C4-2B (cell line): Measurements from ENCODE around the gene UNCX.

Experiments
- H3K27ac ChIP-seq: fragments of 450-650 bp; 2 replicates; pipeline ENCODE4 v1.5.1; 2017
- ZFX ChIP-seq: fragments of 450-650 bp; IDR thresholded peaks from 2 replicates; pipeline ENCODE4 v1.6.1; 2017
- TF ChIP-seq, protein P1 (sequence below): fragments of 450-650 bp; conservative IDR thresholded peaks from 2 replicates; pipeline ENCODE4 v1.5.1; 2017; ENCODE audit warnings: mild to moderate bottlenecking

Gene UNCX

GRCh38 chr7:1231214-1232102 is 1.2 kb upstream of the UNCX start:
- TF ChIP-seq, protein P1, sequence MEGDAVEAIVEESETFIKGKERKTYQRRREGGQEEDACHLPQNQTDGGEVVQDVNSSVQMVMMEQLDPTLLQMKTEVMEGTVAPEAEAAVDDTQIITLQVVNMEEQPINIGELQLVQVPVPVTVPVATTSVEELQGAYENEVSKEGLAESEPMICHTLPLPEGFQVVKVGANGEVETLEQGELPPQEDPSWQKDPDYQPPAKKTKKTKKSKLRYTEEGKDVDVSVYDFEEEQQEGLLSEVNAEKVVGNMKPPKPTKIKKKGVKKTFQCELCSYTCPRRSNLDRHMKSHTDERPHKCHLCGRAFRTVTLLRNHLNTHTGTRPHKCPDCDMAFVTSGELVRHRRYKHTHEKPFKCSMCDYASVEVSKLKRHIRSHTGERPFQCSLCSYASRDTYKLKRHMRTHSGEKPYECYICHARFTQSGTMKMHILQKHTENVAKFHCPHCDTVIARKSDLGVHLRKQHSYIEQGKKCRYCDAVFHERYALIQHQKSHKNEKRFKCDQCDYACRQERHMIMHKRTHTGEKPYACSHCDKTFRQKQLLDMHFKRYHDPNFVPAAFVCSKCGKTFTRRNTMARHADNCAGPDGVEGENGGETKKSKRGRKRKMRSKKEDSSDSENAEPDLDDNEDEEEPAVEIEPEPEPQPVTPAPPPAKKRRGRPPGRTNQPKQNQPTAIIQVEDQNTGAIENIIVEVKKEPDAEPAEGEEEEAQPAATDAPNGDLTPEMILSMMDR: no peak
- TF ChIP-seq ZFX: no peak
- H3K27ac ChIP-seq: no peak overlapping the region

DNA sequence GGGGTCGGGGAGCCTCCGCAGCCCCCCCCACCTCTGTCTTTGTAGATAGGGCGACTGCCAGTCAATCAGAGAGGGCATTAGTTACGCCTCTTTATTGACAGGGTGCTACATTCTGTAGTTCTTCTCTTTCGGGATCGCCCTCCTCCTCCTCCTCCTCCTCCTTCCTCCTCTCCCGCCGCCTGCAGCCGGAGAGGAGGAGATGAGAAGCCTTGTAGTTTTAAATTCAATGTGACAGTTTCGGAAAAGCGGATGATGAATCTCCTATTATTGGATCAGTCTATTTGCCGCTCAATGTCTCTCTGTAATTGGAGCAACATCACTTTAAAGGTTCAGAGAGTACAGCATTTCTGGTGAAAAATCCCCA is 587 bp upstream of the UNCX start:
- no peak for TF ChIP-seq ZFX
- TF ChIP-seq, protein P1: no peak
- no peak overlapping the region for H3K27ac ChIP-seq

DNA sequence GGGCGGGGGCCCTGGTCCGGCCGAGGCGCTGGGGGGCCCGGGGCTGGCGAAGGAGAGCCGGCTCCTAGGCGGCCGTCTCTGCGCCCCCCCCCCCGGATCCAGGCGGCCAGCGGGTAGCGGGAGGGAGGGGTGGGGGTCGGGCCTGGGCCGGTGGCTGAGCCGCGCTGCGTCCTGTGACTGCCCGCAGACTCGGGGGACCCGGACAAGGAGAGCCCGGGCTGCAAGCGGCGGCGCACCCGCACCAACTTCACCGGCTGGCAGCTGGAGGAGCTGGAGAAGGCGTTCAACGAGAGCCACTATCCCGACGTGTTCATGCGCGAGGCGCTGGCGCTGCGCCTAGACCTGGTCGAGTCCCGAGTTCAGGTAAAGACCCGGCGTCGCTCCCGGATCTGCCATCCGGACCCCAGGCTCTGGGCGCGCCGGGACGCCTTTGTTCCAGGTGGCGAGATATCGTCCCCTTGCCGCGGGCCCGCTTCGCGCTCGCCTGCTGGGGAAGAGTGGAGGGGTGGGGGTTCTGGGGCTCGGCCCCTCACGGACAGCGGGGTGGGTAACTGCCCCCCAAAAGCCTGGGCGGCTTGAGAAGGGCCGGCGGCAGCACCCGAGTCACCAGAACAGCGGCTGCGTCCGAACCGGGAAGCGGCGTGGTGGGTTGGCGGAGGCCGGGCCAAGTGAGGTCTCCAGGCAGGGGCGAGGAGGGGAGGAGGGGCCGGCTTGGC is 819 bp downstream of the UNCX start:
- TF ChIP-seq ZFX: no peak
- TF ChIP-seq, protein P1: no peak
- H3K27ac ChIP-seq: no peak overlapping the region

DNA sequence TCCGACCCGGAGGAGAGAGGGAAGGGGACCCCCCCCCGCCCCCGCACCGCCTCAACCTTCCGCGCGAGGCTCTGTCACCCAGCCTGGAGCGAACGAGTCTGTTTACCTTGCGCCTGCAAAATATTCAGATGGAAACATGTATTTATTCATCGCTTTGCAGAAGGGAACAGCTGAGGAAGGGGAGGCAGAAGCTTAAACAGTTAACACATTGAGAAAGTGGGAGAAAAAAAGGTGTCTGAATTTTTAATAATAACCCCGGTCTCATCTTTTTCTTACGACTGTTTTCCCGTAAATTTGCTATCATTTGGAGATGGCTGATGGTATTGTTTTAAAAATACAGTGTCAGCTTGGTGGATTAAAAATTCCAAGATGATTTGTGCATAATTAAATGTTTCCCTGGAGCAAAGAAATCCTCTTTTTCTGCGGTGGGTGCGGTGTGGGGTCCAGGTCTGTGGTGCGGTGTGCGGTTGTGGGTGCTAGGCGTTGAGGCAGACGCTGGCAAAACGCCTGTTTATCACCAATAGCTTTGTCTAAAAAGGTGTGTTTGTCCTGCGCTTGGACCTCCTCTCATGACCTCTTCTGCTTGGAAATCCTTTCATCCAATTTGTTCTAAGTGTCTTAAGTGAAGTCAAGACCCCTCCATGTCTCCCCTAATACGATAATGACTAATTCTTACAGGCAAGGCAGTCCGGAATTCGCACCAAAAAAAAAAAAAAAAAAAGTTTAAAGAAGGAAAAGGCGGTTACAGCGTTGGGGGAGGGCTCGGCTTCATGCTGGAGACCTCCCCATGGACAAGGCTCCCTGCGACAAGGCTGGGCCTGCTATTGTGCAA is 1.6 kb downstream of the UNCX start:
- TF ChIP-seq ZFX: no peak
- TF ChIP-seq, protein P1: no peak
- H3K27ac ChIP-seq: no peak overlapping the region

GRCh38 chr7:1234881-1235500 is 2.3 kb downstream of the UNCX start:
- no peak overlapping the region for H3K27ac ChIP-seq
- no peak for TF ChIP-seq ZFX
- TF ChIP-seq, protein P1: no peak

DNA sequence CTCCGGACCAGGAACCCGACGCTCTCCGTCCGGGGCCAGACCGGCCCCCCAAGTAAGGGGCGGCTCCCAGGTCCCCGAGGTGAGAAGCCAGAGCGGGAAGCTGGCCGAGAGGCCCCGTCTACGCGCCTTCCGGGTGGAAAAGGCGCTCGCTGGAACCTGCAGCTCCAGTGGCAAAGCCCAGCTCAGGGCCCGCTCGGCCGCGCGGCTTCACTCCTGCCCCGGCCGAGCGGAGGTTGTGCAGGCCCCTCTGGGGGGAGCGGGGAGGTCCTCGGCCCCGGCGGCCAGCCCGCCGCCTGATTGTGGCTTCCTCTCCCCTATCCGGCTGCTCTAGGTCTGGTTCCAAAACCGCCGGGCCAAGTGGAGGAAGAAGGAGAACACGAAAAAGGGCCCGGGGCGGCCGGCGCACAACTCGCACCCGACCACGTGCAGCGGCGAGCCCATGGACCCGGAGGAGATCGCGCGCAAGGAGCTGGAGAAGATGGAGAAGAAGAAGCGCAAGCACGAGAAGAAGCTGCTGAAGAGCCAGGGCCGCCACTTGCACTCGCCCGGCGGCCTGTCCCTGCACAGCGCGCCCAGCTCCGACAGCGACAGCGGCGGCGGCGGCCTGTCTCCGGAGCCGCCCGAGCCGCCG is 2.9 kb downstream of the UNCX start:
- TF ChIP-seq ZFX: no peak
- TF ChIP-seq, protein P1: no peak
- H3K27ac ChIP-seq: no peak overlapping the region
